NCI-H2227 (cell line): ENCODE data around the gene ACAA2.
"Not testable (repeated sequence)": the region's sequence is repeated elsewhere in the genome, so short reads cannot be mapped to it uniquely, and the experiment has no call there.

Experiments used
- DNase-seq: peaks from one replicate; lab custom pipeline; 2025; ENCODE audit not compliant: unreplicated experiment; lab: John Stamatoyannopoulos, UW

The ACAA2 gene

DNA sequence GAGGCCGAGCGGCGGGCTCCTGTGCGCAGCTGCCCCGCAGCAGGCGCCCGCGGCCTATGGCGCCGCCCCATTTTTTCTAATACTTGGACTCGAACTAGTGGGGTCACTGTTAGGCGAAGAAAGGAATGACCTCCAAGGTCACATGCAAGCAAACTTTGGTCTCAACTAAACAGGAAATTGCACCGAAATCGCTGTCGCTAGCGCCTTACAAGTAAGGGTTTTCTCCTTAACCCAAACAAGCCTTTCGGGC, 339 bp downstream of the ACAA2 start:
- DNase-seq = peak; percentile 57

DNA sequence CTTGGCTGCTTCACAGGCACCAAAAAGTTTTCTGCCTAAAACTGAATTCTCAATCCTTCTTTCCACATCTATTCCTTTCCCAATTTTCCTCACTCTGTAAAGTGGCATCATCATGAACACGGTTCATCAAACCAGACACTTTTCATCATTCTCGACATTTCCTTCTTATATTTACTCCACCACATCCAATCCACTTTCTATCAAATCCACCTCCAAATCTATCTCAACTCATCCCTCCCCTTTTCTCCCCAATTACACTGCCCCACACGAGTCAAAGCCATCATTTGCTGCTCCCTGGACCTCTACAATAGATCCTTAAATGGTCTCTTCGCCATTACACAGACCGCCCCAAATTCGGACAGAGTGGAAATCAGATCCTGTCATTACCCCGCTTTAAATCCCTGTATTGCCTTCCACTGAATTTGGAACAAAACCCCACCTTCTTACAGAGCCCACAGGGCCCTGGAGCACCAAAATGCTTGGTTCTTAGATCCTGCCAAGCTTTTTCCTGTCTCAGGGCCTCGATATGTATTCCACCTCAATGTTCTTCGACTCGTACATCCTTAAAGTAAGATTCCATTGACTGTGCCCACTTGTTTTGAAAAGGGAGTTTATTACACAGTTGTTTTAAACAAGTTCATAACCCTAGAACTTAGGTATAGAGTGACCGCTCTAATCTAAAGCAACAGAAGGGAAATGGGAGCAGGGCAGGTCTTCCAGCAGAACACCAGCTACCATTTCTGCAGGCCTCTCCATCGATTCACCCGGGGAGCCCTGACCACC, 856 bp downstream of the ACAA2 start:
- DNase-seq = peak; percentile 47

DNA sequence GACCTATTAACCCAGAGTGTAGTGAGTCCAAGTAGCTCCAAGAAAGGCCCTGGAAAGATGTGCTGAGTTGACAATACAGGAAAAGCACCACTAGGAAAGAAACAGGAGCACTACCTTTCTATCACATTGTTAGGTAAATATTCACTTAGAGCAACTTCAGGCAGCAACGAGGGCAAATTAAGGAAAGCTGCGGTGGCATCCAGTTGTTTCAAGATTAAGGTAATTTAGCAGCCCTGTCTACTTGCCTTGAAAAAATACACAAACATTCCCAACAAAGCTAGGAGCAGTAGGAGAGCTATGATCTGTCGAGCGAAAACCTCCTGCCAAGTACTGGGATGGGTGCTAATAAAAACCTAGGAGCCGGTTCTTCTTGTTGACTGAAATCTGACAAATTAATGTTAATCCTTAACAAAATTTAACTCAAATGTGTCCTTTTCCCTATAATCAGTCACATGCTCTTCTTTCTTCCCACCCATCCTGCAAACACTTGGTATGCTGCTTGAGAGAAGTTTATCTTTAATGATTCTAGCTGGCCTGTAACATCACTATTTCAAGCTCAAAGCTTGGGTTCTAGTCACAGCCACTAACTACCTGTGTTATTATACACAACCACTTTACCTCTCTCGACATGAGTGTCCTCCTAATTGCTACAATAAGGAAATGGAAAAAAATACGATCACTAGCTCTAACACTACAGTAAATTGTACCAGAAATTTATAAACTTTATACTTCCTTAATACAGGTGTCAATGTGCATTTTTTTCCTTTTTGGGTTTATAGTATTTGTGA, 2.0 kb downstream of the ACAA2 start:
- no peak for DNase-seq

GRCh38 chr18:49808553-49809191, 4.7 kb downstream of the ACAA2 start:
- DNase-seq = not testable (repeated sequence)

- DNase-seq = no peak
Observed at GRCh38 chr18:49804096-49804495, 9.2 kb downstream of the ACAA2 start.

- no peak for DNase-seq
Observed at GRCh38 chr18:49802623-49803022, 10.7 kb downstream of the ACAA2 start.

GRCh38 chr18:49800491-49800890, 12.8 kb downstream of the ACAA2 start:
- DNase-seq = not testable (repeated sequence)

DNA sequence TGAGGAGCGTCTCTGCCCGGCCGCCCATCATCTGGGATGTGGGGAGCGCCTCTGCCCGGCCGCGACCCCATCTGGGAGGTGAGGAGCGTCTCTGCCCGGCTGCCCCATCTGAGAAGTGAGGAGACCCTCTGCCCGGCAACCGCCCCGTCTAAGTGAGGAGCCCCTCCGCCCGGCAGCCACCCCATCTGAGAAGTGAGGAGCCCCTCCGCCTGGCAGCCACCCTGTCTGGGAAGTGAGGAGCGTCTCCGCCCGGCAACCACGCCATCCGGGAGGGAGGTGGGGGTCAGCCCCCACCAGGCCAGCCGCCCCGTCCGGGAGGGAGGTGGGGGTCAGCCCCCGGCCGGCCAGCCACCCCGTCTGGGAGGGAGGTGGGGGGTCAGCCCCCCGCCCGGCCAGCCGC, 13.5 kb downstream of the ACAA2 start:
- DNase-seq = not testable (repeated sequence)

DNA sequence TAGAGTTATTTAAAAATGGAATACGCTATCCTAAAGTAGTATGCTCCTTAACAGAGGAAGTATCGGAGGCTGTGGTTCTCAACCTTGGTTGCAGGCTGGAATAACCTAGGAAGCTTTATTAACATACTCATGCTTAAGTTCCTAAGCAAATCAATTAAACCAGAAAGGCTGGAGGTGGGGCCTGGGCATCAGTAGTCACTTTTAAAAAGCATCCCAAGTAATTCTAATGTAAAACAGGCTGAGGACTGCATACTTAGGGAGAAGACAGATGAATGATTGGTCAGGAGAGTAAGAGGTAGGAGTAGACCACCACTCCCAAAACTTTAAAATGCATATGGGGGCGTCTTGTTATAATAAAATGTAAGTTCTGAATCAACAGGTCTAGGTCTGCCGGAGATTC, 15.3 kb downstream of the ACAA2 start:
- no peak for DNase-seq

DNA sequence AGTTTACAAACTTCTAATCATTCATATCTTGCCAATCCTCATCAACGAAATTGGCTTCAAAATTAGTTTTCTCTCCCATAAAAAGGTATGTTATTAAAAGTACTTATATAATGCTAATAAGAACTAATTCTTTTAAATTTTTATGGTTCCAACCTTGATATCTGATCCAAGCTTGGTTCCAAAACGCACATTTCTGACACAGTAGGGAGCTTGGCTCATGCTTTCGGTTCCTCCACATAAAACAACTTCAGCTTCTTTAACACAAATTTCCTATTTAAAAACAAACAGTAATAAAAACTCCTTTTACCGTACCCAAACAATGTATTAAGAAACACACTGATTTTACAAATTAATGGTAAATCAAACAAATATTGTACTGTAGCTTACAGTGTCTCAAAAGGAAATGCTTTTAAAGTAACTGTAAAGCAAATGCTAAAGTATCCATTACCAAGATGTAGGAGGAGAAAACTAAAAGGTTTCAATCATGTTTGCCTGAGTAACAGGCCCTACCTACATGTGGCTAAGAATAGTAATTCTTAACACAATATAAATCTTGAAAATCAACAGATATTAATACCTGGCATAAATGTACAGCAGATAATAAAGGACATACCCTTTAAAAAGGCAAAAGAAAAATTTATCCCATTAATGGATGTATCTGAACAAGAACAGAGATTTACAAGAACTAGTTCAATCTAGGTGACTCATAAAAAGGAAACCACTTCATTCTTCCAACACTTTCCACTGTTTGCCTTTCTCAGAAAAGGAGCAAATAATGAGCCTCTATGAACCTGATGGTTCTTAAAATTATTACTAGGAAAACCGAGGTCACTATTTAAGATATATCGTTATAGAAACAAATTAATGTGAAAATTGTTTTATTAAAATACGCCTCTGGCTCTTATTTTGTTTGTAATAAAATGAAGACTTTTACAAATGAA, 17.5 kb downstream of the ACAA2 start:
- DNase-seq = no peak

DNA sequence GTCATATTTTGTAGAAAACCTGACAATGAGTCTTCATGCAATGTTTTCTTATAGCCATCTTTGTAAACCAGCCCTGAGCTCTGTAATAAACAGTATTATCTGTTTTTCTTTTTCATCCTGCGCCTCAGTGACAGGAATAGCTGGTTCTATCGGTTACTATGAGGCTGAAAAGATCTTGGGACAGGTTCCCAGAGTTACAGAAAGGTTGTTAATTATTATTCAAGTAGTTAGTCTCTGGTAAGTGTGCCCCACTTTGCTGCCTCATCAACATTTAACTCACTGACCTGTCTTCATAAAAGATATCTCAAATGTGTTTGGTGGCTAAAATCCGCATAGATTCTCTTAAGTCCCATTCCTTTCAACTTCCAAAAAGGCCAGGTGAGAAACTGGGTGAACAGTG, 18.6 kb downstream of the ACAA2 start:
- no peak for DNase-seq

GRCh38 chr18:49789560-49790134, 23.7 kb downstream of the ACAA2 start:
- DNase-seq = not testable (repeated sequence)

DNA sequence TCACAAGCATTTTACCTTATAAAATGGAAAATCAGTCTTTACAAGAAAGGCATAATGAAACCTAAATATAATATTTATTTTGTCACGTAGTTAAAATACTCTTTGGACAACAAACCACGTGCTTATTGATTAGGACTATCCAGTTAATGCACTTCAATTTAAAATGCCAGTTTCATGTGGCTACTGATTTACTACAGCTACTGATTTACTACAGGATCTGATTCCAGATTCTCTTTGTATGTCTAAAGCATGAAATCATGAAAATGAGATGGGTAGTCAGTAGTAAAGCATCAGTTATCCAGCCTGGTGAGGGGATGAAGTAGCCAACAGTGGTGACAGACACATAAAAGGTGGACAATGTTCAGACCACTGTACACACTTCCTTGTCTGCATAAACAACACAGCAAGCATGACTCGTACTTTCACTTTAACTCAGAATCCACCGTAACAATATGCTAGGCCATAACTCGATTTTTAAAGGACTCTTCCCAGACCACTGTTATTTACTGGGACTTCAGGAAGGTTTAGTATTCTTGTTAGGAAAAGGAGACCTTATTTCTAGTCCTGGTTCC, 24.9 kb downstream of the ACAA2 start:
- no peak for DNase-seq

DNA sequence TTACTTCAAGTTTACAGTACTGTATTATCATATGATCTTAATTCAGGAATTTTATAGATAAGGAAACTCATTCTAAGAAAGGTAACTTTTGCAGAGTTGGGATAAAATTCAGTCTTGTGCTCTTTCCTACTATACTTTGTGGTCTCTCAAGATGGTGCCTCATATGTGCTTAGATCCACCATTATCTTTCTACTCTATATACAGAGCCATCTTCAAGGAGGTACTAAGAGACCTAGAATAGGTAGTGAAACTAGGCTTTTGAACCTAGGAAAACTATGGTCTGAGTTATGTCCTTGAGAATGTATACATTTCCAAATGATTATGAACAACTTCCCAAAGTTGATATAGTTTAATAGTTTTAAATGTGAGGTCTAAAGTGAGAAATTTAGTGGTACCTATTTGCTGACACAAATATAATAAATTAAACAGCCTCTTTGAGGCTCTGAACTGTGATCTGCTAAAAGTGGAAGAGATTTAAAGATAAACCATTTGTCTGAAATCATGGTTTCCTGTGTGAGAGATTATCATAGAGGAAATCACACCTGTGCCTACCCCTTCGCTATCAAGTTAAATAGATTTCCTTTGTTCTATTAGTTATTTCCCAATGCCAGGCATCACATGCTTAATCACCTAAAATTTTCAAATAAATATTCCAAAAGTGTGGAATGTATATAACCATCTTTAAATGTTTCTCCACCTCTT, 27.2 kb downstream of the ACAA2 start:
- DNase-seq = no peak

- no peak for DNase-seq
Observed at GRCh38 chr18:49784427-49785185, 28.7 kb downstream of the ACAA2 start.

- not testable (repeated sequence) for DNase-seq
Observed at GRCh38 chr18:49783631-49784030, 29.7 kb downstream of the ACAA2 start.

DNA sequence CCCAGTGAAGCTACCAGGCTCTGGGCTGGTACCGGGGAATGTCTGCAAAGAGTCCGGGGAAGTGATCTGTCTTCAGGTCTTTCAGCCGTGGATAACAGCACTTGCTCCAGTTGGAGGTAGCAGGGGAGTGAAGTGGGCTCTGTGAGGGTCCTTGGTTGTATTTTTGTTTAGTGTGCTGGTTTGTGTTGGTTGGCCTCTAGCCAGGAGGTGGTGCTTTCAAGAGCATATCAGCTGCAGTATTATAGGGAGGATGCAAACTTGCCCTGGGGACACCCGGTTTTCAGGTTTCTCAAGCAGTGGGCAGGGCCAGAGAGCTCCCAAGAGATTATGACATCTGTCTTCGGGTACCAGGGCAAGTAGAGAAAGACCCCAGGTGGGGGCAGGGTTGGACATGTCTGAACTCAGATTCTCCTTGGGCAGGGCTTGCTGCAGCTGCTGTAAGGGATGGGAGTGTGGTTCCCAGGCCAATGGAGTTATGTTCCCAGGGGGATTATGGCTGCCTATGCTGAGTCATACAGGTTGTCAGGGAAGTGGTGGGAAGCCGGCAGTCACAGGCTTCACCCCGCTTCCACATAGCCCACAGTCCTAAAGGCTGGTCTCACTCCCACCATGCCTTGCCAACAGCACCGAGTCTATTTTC, 34.4 kb downstream of the ACAA2 start:
- no peak for DNase-seq

DNA sequence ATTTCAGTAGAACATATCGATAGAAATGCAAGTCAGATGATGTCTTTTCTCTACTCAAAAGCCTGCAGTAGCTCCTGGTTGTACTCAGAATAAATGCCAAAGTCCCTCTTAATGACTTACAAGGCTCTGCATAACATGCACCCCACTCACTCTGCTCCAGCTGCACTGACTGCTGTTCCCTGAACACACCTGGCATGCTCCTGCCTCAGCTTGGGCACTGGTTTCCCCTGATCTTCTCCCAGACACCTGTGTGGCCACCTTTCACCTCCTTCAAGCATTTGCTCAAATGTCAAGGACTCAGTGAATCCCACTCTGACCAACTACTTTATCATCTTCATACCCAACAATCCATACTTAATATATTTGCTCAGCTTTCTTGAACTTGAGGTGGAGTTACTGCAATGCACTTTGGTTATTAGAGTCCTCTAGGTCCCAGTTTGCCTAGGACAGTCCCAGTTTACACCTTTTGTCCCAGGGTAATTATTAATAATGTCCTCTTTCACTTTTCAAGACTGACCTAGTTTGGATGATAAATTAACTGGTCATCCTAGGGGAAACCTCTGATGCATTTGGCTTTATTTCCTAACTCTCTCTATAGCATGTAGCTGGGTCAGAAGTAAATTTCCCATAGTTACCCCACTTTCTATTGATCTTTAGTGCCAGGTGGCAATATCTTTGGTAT, 44.1 kb downstream of the ACAA2 start:
- no peak for DNase-seq
